WI38 (cell line): ENCODE data around the gene EHBP1.

Experiments used
- H3K4me3 ChIP-seq: 2 replicates; pipeline ENCODE4 v1.5.1; 2011; ENCODE audit warnings: low read depth, mild to moderate bottlenecking, control low read depth, low read length
- TF ChIP-seq, protein P1 (sequence below): IDR thresholded peaks from 2 replicates; pipeline ENCODE4 v1.5.1; 2012; ENCODE audit warnings: low read depth, mild to moderate bottlenecking, control low read depth, low read length

EHBP1 gene

DNA sequence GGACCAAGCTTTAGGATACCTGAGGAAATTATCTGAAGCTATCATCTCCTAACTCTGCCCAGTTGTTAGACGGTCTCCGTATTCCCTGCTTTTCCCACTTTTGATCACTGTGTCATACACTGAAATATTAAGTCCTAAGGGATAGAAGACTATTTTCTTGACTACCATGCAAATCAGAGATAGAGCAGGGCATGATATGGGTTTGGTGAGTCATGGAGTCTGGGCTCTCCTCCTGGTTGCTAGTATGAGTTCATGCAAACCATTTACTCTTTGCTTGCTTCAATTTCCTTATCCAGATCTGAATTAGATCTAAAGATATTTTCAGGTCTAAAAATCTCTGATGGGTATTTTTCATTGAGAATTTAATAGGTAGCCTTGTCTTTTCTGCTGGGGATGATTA is 55.0 kb downstream of the EHBP1 start:
- TF ChIP-seq, protein P1, sequence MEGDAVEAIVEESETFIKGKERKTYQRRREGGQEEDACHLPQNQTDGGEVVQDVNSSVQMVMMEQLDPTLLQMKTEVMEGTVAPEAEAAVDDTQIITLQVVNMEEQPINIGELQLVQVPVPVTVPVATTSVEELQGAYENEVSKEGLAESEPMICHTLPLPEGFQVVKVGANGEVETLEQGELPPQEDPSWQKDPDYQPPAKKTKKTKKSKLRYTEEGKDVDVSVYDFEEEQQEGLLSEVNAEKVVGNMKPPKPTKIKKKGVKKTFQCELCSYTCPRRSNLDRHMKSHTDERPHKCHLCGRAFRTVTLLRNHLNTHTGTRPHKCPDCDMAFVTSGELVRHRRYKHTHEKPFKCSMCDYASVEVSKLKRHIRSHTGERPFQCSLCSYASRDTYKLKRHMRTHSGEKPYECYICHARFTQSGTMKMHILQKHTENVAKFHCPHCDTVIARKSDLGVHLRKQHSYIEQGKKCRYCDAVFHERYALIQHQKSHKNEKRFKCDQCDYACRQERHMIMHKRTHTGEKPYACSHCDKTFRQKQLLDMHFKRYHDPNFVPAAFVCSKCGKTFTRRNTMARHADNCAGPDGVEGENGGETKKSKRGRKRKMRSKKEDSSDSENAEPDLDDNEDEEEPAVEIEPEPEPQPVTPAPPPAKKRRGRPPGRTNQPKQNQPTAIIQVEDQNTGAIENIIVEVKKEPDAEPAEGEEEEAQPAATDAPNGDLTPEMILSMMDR, result no peak
- no peak overlapping the region for H3K4me3 ChIP-seq

DNA sequence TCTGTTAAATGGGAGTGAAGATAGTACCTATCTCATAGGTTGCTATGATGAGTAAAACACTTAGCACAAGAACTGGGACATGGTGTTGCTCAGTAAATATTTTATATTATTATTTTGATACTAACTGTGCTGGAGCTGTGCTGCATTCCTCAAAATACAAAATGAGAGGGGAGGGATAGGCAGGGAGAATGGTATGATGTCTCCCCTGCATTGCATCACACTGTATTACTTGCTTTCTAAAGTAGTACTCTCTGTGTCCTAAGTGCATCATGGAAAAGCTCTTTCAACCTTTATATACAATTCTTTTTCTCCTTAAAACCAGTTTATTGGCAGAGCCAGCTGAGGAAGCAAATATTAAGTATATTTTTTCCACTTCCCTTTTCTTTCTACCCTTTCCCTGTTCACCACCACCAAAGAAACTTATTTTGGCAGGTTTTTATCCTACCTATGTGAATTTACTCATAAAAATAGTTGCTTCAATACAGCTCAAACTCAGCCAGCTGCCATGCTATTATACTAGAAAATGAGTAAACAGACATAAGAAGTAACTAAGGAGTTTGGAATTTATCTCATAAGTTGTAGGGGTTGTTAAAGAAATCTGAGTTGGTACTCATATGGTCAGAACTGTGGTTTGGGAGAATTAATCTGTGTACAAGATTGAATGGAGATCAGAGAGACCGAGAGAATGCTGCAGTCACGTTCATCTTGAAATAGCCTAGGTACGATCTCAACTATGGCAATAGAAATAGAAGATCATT is 60.3 kb downstream of the EHBP1 start:
- no peak overlapping the region for H3K4me3 ChIP-seq
- TF ChIP-seq, protein P1, result no peak

DNA sequence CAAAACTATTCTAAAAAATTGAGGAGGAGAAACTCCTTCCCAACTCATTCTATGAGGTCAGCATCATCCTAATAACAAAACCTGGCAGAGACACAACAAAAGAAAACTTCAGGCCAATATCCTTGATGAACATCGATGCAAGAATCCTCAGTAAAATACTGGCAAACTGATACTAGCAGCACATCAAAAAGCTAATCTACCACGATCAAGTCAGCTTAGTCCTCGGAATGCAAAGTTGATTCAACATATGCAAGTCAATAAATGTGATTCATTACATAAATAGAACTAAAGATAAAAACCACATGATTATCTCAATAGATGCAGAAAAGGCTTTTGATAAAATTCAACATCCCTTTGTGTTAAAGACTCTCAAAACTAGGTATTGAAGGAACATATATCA is 63.1 kb downstream of the EHBP1 start:
- TF ChIP-seq, protein P1, result no peak
- no peak overlapping the region for H3K4me3 ChIP-seq

DNA sequence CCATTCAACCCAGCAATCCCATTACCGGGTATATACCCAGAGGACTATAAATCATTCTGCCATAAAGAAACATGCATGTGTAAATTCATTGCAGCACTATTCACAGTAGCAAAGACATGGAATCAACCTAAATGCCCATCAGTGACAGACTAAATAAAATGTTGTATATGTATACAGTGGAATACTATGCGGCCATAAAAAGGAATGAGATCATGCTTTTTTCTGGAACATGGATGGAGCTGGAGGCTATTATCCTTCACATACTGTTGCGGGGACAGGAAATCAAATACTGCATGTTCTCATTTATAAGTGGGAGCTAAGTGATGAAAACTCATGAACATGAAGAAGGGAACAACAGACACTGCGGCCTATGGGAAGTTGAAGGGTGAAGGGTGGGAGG is 65.1 kb downstream of the EHBP1 start:
- no peak overlapping the region for H3K4me3 ChIP-seq
- TF ChIP-seq, protein P1, result no peak

DNA sequence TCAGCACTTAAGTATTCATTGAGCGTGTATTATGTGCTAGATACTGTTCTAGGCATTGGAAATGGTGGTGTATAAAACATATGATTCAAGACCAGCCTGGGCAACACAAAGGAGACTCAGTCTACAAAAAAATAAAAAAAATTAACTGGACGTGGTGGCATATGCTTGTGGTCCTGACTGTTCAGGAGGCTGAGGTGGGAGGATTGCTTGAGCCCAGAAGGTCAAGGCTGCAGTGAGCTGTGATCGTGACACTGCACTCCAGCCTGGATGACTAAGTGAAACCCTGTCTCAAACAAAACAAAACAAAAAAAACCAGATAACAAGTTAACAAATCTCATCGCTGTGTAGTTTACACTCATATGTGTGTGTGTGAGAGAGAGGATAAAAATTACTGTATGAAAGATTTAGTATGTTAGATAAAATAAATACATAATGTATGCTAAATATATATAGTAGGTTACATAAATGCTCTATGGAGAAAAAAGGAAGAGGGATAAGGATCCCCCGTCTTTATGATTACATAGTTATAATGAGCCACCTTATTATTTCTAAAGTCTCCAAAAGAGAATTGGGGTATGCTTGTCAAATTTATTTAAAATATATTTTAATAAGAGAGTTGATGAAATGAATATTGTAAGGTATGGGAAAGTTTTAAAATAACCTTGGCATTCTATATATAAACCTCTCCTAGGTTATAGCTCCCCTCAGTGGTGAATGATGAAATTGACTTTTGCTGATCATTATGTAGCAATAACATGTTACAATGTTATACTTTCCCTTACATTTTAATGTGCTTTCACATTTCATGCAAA is 69.2 kb downstream of the EHBP1 start:
- no peak overlapping the region for H3K4me3 ChIP-seq
- TF ChIP-seq, protein P1, result no peak

DNA sequence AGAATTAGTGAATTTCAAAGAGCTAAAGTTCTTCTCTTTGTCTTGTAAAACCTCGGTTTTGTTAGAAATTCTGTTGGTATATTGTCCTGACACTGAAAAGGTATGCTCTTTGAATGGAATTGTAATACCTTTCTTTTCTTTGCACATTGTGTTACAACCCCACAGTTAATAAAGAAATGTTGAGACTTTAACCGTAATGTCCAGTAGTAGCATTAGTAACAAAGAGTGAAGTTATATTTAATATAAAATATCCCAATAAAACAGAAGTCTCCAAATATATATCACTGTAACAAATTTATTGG is 69.8 kb downstream of the EHBP1 start:
- no peak overlapping the region for H3K4me3 ChIP-seq
- TF ChIP-seq, protein P1, result no peak

DNA sequence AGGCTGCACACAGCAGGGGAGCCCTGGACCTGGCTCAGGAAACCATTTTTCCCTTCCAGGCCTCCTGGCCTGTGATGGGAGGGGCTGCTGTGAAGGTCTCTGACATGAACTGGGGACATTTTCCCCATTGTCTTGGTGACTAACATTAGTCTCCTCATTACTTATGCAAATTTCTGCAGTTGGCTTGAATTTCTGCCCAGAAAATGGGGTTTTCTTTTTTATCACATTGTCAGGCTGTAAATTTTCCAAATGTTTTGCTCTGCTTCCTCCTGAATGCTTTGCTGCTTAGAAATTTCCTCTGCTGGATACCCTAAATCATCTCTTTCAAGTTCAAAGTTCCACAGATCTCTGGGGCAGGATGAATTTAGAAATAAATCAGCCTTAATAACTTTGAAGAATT is 78.2 kb downstream of the EHBP1 start:
- H3K4me3 ChIP-seq, result no peak overlapping the region
- TF ChIP-seq, protein P1, result no peak
